NK-92 (cell line): ENCODE data around the gene HEPHL1.
"Not testable (repeated sequence)": the region's sequence is repeated elsewhere in the genome, so short reads cannot be mapped to it uniquely, and the experiment has no call there.

Experiments
- DNase-seq: peaks from one replicate; lab custom pipeline; 2025; ENCODE audit not compliant: unreplicated experiment; lab: John Stamatoyannopoulos, UW

Gene HEPHL1

GRCh38 chr11:94149431-94150017 is 128.4 kb downstream of the HEPHL1 start:
- no peak for DNase-seq

GRCh38 chr11:94150056-94150455 is 128.9 kb downstream of the HEPHL1 start:
- no peak for DNase-seq

DNA sequence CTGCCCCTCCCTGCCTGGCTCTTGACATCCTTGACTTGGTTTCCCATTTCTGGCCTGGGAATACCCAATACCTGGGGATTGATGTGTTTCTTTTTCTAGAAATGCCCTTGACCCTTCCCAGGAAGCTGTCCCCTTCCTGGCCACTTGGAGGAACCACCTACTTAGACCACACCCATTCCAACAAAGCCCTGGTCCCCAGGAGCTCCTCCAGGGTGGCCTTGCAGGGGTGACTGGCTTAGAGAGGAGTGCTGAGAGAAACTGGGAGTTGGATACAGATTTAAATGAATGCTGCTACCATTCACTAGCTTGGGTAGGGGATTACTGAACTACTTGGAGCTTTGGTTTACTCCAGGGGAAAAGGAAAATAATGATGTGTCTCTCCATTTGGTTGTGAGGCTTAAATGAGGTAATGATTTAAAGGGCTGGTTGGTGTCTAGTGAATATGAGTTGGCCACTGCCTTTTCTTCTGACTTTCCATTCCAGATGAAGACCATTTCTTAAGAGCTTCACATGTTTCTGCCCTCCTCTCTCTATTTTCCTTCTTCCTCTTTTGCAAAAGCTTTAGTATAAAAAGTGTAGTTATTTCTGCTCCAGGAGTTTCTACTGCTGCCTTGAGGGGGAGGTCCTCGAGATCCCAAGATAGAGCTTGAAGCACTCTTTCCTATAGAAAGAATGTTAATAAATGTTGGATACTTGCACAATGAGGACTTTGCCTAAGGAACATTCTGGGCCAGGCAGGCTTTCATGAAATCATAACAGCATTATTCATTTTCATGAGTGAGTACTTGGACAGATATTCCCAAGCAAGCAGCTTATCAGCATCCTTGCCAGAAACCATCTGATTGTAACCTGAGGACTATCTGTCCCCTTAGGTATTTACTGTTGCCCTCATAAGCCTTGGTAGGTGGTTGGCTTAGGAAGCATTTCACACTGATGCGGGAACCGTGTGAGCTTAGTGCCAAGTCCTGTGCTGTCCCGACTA is 129.8 kb downstream of the HEPHL1 start:
- no peak for DNase-seq

DNA sequence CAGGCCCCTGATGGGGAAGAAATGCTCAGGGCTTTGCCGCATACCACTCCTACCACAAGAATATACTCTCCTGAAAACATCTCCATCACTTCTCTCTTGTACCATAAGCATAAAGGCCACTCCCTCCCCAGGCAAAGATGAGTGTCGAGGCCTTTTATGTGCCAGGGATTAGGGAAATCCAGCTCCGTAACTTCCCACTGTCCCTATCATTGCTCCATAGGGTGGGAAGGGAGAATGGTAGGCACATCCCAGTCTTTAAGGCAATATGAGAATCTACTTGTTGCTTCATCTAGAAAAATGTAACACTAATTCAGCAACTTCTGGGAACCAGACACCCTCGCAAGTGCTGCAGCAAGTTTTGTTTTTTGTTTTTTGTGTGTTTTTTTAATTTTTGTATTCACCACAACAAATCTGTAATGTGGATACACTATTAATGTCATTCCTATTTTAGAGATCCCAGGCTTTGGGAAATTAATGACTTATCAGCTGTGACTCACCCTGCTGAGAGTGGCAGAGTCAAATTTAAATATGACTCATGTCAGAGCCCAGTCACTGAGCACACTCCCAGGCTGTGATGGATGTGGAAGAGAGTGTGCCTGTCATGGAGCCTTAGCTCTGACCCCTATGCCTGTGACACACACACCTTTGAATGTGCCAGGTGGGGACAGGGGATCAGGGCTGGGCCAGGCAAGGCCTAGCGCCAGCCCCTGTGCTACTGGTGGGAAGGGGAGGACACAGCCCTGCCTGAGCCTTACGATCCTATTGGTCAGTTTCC is 130.9 kb downstream of the HEPHL1 start:
- DNase-seq: no peak

GRCh38 chr11:94152678-94153065 is 131.5 kb downstream of the HEPHL1 start:
- no peak for DNase-seq

DNA sequence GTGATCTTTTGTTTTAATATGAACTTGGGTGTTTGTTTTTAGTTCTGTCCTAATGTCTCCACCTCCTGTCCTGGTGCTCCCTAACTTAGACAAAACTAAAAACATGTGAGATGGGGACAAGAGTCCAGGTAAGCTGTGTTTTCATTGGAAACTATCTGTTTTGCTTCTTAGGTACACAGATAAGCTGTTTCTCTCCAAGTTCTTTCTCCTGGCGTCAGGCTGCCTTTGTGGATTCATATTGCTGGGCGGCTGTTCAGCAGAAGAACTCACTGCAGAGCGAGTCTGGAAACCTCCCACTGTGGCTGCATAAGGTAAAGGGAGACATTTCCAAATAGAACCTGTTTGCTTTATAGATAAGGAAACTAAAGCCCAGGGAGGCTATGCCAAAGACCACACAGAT is 132.2 kb downstream of the HEPHL1 start:
- DNase-seq: no peak

DNA sequence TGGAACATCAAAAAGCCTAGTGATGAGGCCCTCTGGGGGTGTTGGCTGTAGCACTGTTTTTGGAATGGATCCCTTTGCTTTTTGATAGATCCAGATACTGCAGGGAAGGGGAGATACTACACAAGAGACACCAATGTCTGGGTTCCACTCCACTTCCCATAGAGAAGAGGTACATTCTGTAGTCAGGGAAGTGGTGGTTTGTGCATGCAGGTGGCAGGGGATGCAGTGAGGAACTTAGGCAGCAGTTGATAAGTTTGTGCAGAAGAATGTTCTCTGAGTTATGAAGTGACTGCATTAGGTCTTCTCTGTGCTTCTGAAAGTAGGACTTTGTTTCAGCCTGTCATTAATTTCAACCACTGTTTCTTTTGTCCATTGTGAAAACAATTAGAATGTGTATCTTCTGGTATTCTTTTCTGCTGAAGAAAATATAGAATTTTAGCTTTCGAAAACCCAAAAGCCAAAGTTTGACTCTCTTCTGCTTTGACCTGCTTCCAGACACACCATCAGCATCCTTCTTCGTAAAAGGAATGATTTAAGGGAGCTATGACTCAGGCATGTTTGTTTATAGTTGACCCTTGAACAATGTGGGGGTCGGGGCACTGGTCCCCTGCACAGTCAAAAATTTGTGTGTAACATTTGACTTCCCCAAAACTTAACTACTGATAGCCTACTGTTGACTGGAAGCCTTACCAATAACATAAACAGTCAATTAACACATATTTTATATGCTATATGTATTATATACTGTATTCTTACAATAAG is 133.1 kb downstream of the HEPHL1 start:
- DNase-seq: no peak

- DNase-seq: not testable (repeated sequence)
Observed at GRCh38 chr11:94157339-94157738, 136.2 kb downstream of the HEPHL1 start.
